GM12892 (cell line): Measurements from ENCODE around the gene KRTAP5-7.

ENCODE experiments used
- POLR2AphosphoS5 ChIP-seq: IDR thresholded peaks from 2 replicates; pipeline ENCODE4 v1.6.1; 2011; ENCODE audit warnings: low read depth, low read length, control low read depth
- TAF1 ChIP-seq: IDR thresholded peaks from 2 replicates; pipeline ENCODE4 v1.6.1; 2011; ENCODE audit warnings: low read depth, mild to moderate bottlenecking, control low read depth, low read length, borderline replicate concordance

- no peak for TF ChIP-seq TAF1
- TF ChIP-seq POLR2AphosphoS5: no peak
These were observed 22.1 kb upstream of the KRTAP5-7 start for GRCh38 chr11:71505001-71505400.
